Peyer's patch (tissue), 4 donors: Measurements from ENCODE around the gene RBPJL.

Source experiments
- CTCF ChIP-seq, 6 experiments: fragments of 450-650 bp in 4 of 6; fragments of 200-600 bp in 2 of 6; sonication (generic) in 1 of 6; IDR thresholded peaks; one replicate each; pipeline ENCODE4 v1.5.1; 2017 to 2019; ENCODE audit warnings: antibody characterized with exemption in 6 of 6, mild to moderate bottlenecking in 3 of 6, moderate library complexity in 1 of 6
- POLR2A ChIP-seq, 2 donors: fragments of 450-650 bp; IDR thresholded peaks; one replicate each; pipeline ENCODE4 v1.5.1; 2017; ENCODE audit warnings: antibody characterized with exemption in 2 of 2, mild to moderate bottlenecking in 2 of 2, moderate library complexity in 2 of 2

GRCh38 chr20:45323731-45324130 is 17.1 kb downstream of the RBPJL start:
- TF ChIP-seq CTCF (IDR thresholded peaks at IDR 0.05) (no peak), POLR2A (IDR thresholded peaks at IDR 0.05) (no peak)
